Right lung (tissue), 5 donors: ENCODE measurements around the gene NCAPG2. TPM values are rescaled to one million over a fixed set of nuclear protein-coding genes. Genes with fewer than 3 reads are reported as not detected.
"Not testable (repeated sequence)": the region's sequence is repeated elsewhere in the genome, so short reads cannot be mapped to it uniquely, and the experiment has no call there.

ENCODE experiments used
- DNase-seq, 2 donors: peaks; one replicate each; pipeline ENCODE4 v3.0.0-alpha.2; 2013
- polyA plus RNA-seq, 5 donors: library from polyadenylated mRNA; unstranded; fragments of 120-200 nt; gene quantifications; one replicate each; pipeline versions ENCODE4 v1.2.1 to v1.2.3, GENCODE V29; 2013; ENCODE audit warnings: inconsistent platforms in 1 of 5, low replicate concordance in 1 of 5; ENCODE audit not compliant: insufficient read length in 5 of 5, insufficient read depth in 1 of 5

Gene NCAPG2
- polyA plus RNA-seq, 5 donors = 21.1 to 42.7 (median 30.1) TPM

DNA sequence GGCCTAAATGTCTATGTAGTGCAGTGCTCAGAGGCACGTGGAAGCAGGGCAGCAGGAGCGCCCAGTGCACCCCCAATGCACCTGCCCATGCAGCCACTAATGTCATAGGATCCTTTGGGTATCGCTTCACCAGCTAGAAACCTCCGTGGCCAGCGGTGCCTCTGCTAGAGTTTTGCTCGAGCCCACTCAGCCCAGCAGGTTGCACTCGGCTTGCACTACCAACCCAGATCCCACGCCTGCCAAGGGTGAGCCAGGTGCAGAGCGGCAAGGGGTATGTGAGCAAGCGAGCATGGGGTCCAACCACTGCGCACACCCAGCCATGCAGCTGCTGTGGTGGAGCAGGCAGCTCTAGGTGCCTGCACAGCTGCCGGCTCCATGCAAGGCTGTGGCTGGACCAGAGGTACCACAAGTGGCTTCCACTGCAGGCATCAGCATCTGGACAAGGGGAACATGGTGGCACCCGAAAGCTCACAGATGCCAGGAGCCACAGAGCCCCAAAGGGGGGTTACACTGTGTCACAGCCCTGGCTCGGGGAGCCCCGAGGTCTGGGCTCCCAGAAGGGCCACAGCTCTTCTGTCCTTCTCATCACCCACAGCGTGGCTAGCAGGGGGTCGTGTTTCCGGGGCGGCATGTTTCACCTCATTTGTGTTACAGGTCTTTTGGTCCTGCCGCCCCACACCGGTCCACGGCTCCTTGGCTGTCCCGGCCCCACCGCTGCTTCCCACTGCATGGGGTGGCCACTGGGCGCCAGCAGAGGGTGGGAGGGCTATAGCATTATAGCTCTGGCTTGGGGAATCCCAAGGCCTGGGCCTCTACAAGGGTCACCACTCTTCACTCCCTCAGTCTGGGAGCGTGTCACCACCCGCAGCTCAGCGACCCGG, 2.3 kb upstream of the NCAPG2 start:
- DNase-seq = no peak

DNA sequence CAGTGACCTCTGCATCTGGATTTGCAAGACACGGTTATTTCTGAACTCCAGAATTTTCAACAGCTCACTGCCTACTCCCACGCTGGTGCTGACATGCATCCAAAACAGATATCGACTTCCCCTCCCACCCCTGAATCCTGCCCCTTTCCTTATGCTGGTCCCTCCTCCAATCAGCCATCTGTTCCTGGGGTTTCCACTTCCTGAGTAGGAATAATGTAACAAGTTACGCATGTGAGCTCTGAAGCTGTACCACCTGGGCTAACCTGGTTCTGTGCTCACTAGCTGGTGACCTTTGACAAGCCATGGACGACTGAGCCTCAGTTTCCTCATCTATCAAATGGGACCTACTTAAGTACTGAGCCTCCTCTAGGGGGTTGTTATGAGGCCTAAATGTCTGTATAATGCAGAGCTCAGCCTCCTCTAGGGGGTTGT, 1.7 kb upstream of the NCAPG2 start:
- DNase-seq = no peak

DNA sequence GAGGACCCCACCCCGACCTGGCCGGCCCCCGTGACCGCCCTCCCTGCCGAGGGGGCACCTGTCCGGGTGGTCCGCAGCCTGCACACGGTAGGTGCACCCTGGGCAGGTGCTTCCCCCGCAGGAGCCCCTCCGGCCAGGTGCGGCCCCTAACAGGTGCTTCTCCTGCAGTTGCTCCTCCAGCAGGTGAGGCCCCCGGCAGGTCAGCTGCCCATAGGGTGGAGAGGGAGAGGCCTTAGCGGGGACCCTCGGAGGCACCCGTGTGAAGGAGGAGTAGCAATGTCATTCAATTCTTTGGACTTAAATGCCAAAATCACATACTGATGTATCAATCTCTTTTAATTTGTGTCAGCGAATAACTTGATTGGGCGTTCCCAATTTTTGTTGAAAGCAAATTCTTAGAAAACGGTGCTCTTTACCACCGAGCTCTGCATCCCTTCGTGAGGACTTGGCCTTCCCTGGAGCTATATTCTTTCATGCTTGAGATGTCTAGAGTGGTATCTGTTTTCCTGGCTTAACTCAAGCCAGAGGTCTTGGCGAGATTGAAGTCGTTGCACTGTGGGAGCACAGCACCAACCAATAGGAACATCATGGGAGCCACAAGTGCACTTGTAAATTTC, 738 bp upstream of the NCAPG2 start:
- DNase-seq = peak in 1 of 2 donors; percentile 14

DNA sequence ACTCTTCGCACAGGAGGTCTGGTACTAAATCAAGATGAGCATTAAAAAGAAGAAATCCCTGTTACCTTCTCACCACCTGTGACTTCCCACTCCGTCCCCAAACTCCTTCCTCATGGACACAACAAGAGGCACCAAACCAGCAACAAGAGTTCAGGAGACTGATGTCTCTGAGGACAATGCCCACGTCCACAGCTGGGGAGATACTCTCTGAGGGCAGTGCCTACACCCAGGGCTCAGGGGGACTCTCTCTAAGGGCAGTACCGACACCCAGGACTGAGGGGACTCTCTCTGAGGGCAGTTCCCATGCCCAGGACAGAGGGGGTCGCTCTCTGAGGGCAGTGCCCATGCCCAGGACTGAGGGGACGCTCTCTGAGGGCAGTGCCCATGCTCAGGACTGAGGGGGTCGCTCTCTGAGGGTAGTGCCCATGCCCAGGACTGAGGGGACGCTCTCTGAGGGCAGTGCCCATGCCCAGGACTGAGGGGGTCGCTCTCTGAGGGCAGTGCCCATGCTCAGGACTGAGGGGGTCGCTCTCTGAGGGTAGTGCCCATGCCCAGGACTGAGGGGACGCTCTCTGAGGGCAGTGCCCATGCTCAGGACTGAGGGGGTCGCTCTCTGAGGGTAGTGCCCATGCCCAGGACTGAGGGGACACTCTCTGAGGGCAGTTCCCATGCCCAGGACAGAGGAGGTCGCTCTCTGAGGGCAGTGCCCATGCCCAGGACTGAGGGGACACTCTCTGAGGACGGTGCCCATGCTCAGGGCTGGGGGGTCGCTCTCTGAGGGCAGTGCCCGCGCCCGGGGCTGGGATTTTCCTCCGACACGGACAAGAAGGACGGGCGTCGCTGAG, 703 bp downstream of the NCAPG2 start:
- DNase-seq = not testable (repeated sequence)

DNA sequence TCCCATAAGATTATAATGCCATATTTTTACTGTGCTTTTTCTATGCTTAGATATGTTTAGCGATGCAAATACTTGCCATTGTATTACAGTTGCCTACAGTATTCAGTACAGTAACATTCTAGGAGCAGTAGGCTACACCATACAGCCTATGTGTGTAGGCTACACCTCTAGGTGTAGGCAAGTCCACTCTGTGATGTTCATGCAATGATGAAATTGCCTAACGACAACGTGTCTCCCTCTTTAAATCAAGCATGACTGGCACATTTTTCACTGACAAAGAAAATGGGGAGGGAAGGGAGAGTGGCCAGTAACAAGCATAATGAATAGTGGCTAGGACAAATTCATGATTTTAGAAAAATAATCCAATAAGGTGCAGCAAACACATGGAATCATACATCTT, 1.7 kb downstream of the NCAPG2 start:
- DNase-seq = no peak

DNA sequence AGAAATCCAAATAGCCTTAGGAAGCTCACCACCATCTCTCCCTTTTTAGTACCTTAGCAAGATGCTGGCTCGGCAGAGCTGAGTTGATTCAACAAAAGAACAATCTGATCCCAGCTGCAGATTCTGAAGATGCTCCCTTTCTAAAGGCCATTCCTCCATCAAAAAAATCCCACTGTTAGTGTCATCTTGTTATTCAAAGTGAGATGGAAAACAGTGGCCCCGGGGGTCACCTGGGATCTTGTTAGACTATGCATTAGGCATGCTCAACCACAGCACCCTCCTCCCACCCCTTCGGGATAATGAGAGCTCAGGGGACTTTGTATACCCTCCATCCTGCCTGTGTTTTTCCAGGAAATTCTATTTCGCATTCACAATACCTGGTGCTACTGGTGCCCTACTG, 2.4 kb downstream of the NCAPG2 start:
- no peak for DNase-seq

DNA sequence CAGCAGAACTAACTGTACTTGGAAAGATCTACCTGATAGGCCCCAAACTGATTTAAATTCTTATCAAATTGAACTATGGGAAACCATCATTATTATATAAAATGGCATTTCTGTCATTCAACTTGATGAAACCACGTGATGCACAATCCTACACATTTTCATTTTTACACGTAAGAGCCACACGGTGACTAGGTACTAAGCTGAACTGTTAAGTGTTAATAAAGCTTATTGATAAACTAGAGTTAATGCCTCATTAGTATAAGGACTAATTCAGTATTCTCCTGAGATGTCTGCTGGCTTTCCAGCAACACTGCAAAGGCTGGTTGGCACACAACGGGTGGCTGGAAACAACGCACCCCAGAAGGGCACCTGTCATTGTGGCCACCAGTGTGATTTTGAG, 4.6 kb downstream of the NCAPG2 start:
- DNase-seq = no peak

DNA sequence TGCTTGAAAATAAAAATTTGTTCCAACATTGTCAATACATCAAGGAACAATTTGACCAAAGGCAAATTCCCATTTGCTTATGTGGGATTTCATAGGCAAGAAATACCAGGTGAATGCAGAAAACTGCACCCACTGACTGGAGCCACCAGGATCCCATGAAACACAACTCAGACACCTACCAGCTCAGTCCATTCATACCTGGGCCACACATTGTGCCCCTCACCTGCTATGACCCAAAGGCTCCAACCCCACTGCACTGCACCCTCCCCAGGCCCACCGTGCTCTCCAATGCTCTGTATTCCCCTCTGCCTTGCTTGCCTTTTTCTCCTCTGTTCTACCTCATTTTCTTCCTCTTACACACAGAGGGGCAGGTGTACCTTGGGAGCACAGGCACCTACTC, 5.3 kb downstream of the NCAPG2 start:
- no peak for DNase-seq

DNA sequence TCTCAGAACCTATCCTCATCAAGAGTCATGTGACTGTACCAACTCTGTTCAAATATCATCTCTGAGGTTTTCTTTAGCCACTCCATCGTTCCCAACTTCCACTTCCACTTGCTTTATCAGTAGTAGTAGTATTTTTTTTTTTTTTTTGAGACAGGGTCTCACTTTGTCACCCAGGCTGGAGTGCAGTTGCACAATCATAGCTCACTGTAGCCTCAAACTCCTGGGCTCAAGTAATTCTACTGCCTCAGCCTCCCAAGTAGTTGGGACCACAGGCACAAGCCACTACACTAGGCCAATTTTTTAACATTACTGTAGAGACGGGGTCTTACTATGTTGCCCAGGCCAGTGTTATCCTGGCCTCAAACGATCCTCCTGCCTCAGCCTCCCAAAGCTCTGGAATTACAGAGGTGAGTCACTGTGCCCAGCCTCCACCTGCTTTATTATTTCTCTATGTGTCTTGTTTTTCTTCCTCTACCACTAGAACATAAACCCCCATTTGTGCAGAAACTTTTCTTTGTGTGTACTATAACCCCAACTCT, 5.9 kb downstream of the NCAPG2 start:
- DNase-seq = no peak

DNA sequence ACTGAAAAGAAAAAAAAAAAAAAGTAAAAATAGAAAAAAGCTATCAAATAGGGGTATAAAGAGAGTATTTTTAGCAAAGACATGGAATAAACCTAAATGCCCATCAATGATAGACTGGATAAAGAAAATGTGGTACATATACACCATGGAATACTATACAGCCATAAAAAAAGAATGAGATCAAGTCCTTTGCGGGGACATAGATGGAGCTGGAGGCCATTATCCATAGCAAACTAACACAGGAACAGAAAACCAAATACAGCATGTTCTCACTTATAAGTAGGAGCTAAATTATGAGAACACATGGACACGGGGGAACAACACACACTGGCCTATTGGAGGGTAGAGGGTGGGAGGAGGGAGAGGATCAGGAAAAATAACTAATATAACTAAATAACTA, 7.0 kb downstream of the NCAPG2 start:
- not testable (repeated sequence) for DNase-seq

DNA sequence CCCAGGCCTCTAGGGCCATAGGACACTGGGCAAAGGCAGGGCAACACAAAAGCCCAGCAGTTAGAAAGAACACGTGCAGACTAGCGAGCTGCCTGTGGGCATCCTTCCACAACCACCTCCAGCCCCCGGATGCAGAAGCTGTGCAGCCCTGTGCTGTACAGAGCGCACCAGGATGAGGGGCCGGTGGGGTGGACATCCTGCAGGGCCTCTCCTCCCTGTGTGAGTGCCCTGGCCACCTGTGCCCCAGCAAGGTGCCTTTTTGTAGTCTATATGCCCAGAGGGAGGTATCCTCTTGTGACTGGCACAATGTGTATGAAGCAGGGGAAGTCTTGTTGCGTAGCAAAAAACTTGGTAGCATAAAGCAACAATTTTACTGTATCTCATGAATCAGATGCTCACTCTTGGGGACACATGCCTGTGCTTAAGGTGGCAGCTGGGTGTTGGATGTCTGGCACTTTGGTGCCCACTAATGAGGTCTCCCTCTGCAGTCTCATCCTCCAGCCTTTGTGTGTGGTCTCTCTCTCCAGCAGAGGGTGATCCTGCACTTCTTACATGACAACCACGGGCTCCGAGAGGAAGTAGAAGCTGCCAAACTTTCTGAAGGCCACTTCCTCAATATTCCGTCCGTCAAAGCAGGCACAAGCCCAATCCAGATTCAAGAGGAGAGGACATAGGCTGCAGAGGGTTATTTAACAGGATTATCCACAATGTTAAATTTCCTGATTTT, 8.7 kb downstream of the NCAPG2 start:
- DNase-seq = peak; percentile 61 to 67

DNA sequence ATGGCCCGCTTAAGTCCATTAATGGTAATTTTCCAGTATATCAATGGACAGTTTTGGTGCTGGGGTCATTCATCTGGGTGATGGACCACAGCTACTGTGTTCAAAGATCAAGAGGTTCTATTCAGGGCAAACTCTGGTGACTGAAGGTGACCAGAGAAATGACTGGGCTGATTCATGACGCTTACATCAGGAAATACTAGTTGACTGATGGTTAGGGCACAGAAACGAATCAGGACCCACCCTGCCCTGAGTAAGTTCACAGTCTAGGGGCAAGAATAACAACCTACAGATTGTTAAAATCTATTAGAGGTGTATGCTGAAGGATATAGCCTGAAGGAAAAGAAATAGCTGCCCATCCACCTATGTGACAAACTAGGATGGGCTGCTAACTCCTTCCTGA, 9.5 kb downstream of the NCAPG2 start:
- DNase-seq = no peak

DNA sequence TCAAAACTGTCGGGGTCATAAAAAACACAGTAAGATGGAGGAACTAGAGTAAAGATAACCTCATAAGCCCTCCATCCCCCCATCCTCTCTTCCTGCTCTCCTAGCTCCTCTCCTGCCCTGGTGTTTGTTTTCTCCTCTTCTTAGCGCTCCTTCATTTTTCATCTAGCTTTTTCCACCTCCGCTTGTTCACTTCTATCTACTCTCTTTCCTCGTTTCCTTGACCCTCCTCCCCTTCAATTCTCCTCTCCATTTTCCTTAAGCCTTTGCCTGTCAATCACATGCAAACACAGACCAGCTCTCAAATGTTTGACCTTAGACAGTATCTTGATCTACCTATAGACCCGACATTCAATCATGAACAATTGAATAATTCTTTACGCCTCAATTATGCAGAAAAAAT, 10.0 kb downstream of the NCAPG2 start:
- no peak for DNase-seq

DNA sequence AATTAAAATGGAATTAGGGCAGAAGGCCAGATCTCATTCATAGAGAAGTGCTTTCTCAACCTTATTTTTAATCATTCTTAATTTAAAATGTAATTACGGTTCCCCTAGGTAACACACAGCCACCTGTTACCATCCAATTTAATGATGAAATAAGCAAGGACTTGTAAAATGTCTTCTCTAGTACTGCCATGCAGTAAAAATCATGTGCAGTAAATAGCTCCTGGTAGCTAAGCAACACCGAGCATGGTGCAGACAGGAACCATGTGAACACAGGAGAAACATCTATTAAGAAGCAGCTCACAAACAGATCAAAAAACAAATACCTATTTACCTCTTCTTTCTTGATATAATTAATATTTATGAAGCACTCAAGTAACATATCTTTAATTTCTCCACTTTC, 15.1 kb downstream of the NCAPG2 start:
- DNase-seq = no peak

DNA sequence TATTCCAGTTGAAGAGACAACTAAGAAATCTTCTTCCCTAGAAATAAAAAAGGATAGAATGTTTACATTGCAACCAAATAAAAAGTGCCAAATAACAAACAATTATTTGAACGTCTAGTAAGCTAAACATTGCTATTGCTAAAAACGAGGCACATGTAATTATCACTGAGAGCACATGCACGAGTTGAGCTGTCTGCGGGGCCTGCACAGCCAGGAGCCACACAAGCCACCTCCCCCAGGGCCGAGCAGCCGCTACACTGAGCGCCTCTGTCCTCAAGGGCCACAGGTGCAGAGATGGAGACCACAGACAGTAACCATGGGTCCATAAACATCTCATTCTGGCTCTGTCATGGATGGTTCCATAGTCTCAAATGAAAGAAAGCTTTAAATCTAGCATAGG, 17.2 kb downstream of the NCAPG2 start:
- no peak for DNase-seq

DNA sequence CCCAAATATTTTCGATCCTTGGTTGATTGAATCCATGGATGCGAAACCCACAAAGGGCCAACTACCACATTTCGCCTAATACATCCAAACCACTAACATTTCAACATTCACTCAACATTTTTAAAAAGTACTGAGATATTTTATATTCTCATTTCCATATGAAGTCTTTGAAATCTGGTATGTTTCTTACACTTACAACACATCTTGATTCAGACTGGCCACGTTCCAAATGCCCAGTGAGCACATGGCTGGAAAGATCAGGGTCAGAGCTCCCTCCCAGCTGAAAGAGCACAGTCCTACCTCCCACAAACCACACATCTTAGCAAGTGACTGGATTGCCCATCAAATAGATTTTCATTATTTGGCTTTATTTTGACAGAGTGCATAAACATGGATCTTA, 18.9 kb downstream of the NCAPG2 start:
- DNase-seq = no peak

DNA sequence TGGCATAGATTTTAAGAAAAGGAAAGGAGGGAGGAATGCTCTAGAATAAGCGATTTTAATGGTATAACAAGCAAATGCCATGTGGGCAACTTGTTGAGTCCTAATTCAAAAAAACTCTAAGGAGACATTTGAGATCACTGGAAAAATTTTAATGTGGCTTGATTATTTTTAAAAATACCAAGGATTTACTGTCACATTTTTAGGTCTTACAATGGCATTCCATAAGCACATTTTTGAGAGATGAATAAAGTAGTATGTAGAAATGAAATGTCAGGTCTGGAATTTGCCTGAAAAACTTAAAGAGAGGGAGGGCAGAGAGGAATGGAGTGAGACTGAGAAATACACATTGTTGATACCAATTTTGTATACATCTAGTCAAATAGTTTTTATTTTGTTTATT, 20.3 kb downstream of the NCAPG2 start:
- DNase-seq = no peak

DNA sequence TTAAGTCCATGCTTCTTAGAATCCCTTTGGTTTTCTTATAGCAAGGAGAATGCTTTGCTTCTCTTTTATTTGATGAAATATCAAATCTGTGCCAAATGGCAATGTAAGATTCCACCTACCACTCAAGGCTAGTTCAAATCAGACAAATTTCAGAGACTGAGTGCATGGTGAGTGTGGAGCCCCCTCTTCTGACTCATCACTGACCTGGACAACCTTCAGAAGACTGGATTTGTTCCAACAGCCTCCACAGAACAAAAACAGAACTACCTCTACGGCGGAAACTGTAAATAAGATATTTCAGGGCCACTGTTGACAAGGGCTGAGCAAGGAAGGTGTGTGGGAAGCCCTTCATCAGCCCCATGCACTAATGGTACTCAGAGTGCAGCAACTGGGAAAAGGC, 21.1 kb downstream of the NCAPG2 start:
- no peak for DNase-seq

DNA sequence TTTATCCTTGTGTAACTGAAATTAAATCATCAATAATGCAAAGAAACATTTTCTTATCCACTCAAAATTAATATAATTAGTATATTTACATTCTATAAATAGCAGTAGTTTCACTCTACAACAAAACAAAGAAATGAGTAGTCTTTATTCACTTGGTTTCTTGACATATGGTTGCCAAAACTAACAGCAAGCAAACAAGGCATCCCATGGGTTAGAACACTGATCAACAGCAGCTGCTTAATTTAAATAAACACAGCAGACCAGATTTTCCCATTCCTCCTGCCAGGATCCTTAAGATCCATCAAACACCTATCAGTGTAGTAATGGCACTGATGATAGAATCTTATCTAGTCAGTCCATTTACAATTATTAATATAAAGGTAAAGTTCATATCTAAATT, 22.1 kb downstream of the NCAPG2 start:
- DNase-seq = no peak

DNA sequence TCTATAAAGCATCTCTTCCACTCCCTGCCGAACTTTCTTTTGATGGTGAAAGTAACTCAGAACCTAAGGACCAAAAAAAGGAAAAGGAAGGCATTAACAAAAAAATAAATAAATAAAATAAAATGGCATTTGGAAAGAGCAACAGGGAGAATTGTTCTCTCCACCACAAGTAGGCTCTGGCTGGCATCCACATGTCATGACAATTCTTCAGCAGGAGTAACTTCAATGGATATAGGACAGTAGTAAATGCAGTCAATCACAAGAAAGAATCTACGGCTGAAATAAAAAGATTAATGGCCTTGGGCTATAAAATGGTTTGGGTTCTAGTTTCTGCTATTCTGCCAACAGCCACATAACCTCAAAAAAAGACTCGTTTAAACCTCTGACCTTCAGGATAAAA, 23.9 kb downstream of the NCAPG2 start:
- no peak for DNase-seq

DNA sequence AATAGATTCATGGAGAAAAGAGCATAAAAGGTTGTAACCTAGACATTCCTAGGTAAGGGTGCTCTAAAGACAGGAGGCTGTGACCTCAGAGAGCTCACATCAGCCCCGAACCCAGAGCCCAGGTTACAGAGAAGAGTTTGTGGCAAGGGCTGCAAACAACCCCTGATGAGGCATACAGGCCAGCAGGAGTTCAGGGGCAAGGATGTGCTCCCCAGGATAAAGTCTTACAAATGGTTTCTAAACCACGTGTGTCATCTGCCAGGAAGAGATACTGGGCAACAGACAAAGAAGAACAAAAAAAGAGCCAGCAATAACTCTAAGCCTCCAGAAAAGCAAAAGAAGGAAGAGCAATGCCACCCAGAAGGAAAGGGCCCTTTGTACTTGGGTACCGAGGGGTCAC, 27.7 kb downstream of the NCAPG2 start:
- DNase-seq = no peak
